Stimulated activated CD4-positive, alpha-beta T cell treated with anti-CD3 and anti-CD28 coated beads, Interleukin-1b, Interleukin-23, amount 100 ng/mL, for 1 hour (primary cell): ENCODE data around the gene KERA.
"Not testable (repeated sequence)": the region's sequence is repeated elsewhere in the genome, so short reads cannot be mapped to it uniquely, and the experiment has no call there.

Experiments
- DNase-seq, 2 donors: peaks; one replicate each; pipeline ENCODE4 v3.0.0-alpha.2; 2020; ENCODE audit warnings: low read depth in 2 of 2

Gene KERA, protein sequence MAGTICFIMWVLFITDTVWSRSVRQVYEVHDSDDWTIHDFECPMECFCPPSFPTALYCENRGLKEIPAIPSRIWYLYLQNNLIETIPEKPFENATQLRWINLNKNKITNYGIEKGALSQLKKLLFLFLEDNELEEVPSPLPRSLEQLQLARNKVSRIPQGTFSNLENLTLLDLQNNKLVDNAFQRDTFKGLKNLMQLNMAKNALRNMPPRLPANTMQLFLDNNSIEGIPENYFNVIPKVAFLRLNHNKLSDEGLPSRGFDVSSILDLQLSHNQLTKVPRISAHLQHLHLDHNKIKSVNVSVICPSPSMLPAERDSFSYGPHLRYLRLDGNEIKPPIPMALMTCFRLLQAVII

DNA sequence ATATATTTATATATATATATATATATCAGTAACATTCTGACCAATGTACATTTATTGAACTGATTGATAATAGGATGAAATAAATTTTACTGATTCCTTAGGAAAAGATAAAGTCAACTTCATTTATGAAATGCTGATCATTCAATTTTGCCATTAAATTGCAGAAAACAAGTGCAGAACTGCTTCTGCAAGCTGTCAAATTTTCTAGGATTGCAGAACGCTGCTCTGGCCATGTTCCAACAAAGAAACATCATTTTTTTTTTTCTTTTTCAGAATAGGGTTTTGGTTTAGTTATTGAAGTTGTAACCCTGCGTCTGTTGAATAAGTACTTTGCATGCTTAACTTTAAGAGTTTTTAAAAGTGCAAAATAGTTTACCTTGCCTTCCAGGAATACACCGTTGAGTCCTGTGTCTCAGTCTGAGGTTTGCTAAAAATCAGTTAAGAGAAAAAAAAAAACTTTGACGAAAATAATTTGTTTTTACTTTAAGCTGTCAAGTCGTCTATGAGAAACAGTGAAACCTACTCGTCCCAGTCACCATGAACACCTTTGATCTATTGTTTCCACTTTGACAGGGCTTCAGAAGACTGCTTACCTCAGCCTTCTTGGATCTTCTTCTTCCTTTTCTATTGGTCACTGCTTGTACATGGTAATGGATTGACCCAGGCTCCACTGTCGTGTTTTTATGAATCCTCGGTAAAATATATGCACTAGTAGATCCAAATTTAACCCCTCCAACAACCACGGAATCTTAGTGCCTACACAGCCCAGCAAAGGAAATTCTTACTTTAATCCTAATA is at the start of gene KERA:
Gene KERA, minus strand, starts transcription at position 657 of the 798 bp plus-strand sequence. CDS start 1,743 bp downstream, outside the sequence.
- no peak for DNase-seq

DNA sequence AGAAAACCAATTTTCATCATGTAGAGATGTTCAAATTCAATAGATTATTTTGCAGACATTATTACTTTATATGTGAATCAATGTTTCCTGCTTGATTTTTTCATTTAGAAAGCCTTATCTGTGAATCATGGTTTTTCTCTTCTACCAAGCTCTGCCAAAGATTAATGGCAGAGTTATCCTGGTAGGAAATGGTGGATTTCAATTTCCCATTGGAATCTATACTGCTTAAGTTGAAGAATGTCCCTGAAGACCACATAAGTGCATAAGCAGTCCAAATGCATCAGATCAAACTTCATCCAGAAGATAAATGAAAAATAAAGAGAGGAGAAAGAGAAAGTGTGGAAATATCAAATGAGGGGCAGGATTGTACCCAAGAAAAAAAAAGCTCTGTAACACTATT is 48.5 kb upstream of the KERA start:
- no peak for DNase-seq

DNA sequence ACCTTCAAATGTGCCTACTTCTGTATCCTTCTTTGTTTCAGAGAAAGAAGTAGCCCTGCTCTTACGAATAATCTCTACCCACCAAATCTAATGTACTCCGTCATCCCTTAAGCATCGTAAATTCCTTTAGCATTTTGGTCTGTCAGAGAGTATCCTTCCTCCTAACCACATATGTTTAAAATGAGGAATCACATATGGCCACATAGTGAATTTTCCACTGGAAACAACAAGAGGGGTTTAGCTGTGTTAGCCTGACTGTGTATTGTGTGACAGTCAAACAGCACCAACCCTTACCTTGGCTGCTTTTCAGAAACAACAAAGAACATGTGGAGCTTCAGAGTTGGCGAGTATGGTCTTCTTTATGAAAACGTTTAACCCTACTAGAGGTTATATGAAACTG is 48.0 kb upstream of the KERA start:
- no peak for DNase-seq

DNA sequence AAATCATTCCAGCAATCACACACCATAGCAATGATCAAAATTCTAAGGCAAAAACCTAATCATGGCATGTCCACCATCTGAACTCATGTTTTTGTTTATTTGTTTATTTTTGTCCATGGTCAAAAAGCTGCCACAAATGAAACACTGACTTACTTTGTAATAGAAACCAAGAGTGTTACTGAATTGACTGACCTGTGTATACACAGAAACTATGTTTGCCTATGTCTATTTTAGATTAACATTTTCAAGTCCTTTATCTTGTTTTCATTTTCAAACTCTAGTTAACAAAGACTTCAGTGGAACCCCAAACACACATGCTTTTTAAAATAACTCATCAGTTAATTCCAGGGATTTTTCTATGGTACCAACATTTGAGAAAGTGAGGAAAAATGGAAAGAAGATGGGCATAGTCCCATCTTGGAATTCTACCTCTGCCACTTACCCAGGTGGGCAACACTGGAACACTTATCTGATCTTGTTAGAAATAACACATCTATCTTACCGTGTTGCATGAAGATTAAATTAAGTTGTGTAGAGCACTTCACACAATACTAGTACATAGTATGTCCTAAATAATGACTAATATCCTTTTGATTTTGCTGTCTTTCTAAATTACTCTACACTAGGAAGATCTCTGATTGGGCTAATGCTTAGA is 47.1 kb upstream of the KERA start:
- DNase-seq: no peak

DNA sequence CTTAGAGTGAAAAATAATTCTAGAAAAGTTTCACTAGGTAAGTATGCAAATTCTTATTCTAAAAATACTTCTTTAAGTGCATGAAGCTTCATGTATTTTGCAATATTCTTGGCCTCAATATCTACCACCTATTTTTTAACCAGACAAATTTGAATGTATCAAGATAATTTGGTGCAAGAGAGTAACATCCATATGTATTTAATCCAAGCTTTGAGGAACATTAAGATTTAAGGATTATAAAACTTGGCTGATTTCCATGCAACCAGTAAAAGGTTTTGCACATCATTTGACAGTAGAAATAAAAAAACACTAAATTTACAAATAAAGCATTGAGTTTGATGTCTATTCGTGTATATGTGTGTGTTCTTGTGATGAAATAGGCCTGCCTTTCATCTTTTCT is 45.8 kb upstream of the KERA start:
- no peak for DNase-seq

DNA sequence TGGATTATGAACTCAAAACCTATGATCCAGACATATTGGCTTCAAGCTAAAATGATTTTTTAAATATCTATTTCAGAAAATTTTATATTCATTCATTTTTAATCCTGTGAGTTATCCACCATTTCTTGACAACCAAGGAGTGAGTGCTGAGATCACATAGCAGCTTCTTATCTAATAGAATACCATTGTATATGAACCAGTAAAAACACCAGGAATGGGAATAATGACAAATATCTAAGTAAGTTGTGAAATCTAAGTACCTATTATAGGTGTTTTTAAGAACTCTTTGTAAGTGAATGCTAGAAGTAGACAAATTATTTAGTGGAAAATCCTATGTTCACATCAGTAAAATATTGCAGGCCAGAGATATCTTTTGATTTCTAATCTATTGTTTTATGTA is 45.3 kb upstream of the KERA start:
- no peak for DNase-seq

DNA sequence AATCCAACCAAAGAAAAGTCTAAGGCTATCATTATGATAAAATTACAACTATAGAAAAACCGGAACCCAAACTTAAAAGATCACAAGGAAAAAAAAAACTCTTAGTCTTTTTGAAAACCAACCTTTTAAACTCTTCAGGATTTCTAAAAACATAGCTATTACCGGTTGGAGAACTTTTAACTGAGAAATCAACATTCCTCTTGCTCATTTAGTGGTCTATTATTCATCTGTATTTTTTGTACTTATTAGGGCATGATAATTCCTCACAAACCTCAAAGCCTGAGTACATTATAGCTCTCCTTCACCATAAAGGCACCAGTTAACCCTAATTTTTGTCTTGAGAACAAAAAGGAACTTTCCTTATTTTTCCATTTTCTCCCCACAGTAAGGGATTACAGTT is 43.1 kb upstream of the KERA start:
- no peak for DNase-seq

DNA sequence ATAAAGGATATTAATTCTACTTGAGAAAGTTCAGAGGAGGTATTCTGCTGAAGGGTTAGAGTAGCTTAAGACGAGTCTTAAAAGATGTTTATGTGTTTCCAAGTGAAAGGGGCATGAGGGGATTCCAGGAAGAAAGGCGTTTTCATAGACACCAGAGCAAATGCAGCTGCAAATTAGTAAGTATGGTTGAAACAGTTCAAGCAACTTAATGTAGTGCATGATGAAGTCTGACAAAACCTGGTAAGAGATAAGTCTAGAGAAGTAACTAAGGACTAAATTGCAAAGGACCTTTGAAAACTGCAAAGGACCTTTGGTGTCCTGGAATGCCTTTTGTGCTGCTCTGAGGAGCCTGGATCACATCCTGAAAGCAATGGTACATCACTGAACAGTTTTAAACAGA is 42.0 kb upstream of the KERA start:
- DNase-seq: no peak

DNA sequence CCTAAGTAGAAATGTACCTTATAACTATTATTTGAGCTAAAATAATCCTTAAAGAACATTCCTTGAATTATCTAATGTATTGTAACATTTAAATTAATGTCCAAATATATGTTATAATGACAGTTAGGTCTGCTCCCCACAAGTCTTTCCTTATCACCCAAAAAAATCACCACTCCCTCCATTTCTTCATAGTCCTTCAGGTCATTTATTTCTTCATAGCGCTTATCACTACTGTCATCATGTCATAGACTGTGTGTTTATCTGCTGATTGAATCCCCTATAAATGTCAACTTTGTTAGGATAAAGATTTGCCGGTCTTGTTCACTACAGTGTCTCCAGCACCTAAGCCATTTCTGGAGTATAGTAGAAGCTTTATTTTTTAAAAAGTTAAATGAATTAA is 41.5 kb upstream of the KERA start:
- no peak for DNase-seq

DNA sequence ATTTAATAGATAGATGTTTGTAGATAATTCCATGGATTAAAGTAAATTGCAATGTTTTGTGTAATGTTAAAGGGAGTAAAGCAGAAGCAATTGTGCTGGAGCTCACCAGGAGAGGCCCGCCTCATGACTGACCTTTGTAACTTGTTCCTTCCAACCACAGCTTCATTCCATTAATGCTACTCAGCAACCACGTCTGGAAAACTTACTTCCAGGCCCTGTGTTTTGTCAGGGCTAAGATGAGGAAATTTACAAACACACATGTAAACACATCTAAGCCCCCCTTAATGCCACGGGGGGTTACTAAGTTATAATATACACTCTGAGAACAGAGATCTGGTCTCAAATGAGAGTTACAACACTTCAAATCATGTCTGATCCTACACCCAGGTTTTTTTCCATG is 41.1 kb upstream of the KERA start:
- no peak for DNase-seq

DNA sequence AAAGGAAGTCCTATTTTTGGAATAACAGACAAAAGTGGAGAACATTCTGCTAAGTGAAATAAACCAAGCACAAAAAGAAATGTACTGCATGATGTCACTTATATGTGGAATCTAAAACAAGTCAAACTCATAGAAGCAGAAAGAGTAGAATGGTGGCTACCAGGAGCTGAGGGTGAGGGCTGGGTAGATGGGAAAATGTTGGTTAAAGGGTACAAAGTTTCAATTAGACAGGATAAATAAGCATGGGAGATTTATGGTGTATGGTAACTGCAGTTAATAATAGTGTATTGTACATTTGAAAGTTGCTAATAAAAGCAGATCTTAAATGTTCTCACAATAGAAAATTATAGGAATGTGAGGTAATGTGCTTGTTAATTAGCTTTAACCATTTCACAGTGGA is 40.6 kb upstream of the KERA start:
- no peak for DNase-seq

DNA sequence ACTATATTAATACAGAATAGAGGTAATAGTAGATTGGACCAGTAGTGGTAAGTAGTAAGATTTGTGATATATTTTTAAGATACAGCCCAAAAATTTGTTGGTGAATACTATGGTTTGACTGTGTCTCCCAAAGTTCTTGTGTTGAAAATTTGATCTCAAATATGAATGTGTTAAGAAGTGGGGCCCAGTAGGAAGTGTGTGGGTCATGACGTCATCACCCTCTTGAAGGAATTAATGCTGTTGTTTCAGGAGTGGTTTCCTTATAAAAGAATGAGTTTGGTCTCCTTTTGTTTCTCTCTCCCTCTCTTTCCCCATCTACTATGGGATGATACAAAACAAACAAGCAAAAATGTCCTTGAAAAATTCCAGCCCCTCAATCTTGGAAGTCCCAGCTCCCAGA is 37.1 kb upstream of the KERA start:
- DNase-seq: no peak

DNA sequence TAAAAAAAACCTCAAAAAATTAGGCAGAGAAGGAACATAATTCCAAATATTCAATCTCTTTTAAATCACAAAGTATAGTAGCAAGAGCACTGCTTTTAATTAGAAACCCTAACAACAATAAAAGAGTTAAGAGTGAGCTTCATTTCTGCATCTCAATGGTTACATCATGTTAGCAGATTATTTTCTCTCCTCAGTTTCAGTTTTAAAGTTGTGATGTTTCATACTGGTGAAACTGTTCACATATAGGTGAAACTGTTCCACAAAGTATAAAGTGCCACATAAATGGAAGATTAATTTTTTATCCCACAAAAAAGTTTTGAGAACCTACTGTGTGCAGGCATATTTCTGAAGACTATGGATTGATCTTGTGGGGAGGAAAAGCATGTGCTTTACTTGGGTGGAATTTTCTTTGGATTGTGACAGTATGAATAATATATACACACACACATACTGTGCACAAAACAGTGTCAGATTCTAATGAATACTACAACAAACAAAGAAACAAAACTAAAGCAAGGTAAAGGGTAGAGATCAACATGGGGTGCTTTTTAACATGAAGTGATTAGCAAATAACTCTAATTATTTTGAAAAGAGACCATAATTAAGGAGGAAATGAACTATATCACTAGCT is 36.3 kb upstream of the KERA start:
- DNase-seq: no peak

DNA sequence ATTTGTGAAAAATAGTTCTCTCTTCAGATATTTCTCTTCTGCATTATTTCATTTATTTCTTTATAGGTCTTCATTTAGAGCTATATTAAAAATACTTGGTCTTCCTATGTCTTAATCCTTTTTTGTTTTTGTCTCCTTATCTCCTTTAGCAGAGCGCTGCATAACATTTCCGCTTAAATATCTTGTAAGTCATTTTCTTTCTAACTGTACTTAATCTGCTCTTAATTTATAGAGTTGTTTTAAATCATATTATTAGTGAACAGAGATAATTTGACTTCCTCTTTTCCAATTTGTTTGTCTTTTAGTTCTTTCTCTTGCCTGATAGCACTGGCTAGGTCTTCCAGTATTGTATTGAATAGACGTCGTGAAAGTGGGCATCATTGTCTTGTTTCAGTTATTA is 35.5 kb upstream of the KERA start:
- DNase-seq: no peak

DNA sequence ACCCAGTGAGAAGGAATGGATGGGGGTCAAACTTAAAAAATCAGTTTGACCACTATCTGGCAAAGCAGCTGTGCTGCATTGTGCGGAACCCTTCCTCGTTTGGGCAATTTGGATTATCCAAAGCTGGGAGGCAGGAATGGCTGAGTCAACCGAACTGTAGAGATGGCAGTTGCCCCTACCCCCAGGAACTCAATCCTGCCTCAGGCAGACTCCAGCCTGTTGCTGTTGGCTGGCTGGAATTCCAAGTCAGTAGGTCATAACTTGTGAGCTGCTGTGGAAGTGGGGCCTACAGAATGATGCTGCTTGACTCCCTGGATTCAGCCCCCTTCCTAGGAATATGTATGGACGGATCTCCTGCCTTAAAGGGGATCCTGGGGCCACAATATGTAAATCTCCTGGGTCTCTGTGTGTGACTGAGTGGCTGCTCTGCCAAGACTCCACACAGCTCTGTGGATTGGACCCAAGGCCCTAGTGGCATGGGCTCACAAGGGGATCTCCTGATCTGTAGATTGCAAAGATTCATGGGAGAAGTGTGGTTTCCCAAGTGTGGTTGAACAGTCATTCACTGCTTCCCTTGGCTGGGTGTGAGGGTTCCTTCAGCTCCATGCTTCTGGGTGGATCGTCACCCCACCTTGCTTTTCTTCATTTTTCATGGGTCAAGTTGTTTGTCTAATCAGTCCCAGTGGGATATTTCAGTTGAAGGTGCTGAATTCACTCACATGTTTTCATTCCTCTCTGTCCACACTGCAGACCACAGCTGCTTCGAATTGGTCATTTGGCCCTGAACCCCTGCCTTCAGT is 34.3 kb upstream of the KERA start:
- DNase-seq: no peak

DNA sequence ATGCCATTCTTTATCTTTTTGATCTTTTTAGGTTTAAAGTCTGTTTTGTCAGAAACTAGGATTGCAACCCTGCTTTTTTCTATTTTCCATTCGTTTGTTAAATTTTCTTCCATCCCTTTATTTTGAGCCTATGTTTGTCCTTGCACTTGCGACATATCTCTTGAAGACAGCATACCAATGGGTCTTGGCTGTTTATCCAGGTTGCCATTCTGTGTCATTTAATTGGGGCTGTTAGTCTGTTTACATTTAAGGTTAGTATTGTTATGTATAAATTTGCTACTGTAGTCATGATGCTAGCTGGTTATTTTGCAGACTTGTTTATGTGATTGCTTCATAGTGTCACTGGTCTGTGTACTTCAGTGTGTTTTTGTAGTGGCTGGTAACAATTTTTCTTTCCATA is 32.1 kb upstream of the KERA start:
- not testable (repeated sequence) for DNase-seq

DNA sequence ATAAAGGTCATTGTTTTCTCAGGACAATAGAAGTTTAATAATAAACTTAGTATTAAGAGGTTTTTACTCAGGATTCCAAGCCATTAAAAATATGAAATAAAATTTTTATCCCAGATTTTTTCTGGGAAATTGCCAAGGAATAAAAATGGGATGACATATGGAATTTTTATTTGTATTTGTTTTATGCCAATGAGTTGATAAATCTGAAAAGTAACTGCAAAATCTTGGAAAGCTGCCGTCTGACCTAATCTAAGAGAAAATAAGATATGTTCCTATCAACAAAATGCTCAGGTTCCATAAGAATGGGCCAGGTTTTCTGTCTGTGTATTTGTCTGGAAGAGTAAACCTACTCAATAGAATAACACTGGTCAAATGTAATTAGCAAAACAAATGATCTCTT is 22.2 kb upstream of the KERA start:
- DNase-seq: no peak

DNA sequence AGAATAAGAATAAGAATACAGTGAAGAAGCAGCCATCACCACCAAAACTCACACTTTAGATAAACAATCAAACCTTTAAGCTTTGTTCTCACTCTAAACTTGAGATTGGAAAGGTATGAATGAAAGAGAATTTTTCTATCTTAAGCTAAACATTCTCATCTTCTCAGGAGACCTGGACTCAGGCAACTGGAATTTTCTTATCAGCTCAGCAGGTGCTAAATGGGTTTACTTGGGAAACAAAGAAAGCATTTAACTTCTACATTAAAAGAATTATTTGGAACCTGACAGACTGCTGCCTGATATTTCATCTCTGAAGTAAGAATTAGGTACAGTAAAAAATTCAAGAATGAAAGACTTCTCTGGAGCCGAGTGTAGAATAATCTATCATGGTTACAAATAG is 20.7 kb upstream of the KERA start:
- DNase-seq: no peak

DNA sequence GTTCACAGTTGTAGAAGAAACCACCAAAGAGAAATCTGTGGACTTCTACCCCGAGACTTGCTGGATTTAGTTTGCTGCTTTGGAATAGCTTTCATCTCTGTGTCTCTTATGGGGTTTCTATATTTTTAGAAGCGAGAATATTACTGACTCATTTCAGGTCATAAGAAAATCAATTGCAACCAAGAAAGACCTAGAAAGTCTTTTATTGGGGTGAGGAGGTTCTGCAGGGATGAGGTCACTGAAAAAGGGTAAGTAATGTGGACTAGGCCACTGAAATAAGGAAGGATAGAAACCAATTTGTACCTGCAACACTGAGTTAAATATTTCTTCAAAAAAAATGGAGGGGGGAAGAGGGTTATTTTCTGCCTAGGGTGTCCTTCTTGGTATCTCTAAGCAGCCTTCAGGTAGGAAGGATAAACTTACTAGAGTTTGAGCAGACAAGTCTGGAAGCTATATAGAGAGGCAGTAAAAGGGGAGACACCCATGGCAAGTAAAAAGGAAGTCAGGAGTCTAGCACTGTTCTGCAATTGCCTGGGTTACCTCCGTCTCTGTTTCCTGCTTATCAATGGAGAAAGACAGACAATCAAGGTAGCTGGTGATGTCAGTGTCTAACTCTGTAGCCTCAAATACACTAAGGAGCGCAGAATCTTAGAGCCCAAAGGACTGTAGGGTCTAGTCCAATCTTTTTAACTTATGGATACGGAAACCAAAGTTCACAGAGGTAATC is 19.6 kb upstream of the KERA start:
- no peak for DNase-seq

DNA sequence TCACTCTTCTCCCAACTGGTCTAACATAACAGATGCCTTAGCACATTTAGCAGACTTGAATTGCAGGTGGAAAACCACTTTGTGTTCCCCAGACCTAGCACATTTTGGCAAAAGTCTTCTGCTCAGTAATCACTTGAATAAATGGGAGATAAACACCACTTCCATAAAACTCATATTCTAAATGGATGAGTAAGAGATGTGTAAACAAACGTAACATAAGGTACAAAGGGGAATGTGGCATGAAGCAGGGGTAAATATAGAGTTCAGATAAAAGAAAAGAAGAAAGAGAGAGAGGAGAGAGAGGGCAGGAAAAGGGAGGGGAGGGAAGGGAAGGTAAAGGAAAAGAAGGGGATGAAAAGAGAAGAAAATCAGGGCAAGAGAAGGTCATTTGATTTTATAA is 17.0 kb upstream of the KERA start:
- DNase-seq: no peak

DNA sequence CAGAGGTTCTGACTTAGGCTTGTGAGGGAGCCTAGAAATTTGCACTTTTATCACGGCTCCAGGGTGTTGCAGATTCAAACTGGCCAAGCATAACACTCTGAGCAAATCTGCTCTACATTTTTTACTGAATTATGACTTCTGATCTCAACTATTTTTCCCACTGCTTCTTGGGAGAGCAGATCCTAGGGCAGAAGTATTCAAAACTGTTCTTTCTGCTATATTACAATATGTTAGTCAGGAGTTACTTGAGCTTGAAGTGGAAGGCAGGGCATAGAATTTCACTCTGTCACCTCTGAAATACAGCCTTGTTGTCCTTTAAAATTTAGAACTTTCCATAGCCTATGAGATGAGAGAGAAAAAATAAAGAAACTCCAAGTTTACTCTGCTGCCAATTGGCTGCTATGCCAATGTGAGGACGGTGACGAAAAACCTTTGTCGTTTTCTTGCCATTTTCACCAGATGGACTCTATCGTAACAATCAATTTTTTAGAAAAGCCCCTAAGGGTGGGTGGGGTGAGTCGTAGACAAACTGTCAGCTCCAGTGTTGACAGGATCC is 16.4 kb upstream of the KERA start:
- DNase-seq: no peak
